Measurements from ENCODE around the gene HIF1AN.

HIF1AN gene

GRCh38 chr10:100535715-100536353 is at the start of gene HIF1AN:
Gene HIF1AN (plus strand): TSS chr10:100535943. CDS start chr10:100535959, 16 bp downstream.
- peak; percentile 93 for TF ChIP-seq CTCF (IDR thresholded peaks at IDR 0.05; ENCODE audit: insufficient read depth, missing control alignments)
- DNase-seq (ENCODE audit: insufficient read length, low spot score) (peak; percentile 84), FAIRE-seq (no peak)

- DNase-seq (ENCODE audit: insufficient read length, low spot score) (no peak), FAIRE-seq (no peak)
- TF ChIP-seq CTCF (IDR thresholded peaks at IDR 0.05; ENCODE audit: insufficient read depth, missing control alignments), result no peak
Observed at GRCh38 chr10:100487529-100487928, 48.2 kb upstream of the HIF1AN start.

- FAIRE-seq (no peak), DNase-seq (ENCODE audit: insufficient read length, low spot score) (no peak)
- no peak for TF ChIP-seq CTCF (IDR thresholded peaks at IDR 0.05; ENCODE audit: insufficient read depth, missing control alignments)
Observed at GRCh38 chr10:100489396-100489795, 46.3 kb upstream of the HIF1AN start.

- DNase-seq (ENCODE audit: insufficient read length, low spot score) (no peak), FAIRE-seq (no peak)
- no peak for TF ChIP-seq CTCF (IDR thresholded peaks at IDR 0.05; ENCODE audit: insufficient read depth, missing control alignments)
Observed at GRCh38 chr10:100490531-100490930, 45.2 kb upstream of the HIF1AN start.

- DNase-seq (ENCODE audit: insufficient read length, low spot score), result no peak
- no peak for TF ChIP-seq CTCF (IDR thresholded peaks at IDR 0.05; ENCODE audit: insufficient read depth, missing control alignments)
- FAIRE-seq, result no peak
Observed at GRCh38 chr10:100496567-100496966, 39.2 kb upstream of the HIF1AN start.

- FAIRE-seq (no peak), DNase-seq (ENCODE audit: insufficient read length, low spot score) (no peak)
Observed at GRCh38 chr10:100498059-100498458, 37.7 kb upstream of the HIF1AN start.

More at GRCh38 chr10:100498059-100498458, 37.7 kb upstream of the HIF1AN start:
- TF ChIP-seq CTCF (IDR thresholded peaks at IDR 0.05; ENCODE audit: insufficient read depth, missing control alignments), result no peak

All from D721Med (cell line).